HG02610 (cell line): ENCODE results near the gene TSPAN6.

Experiments used
- ATAC-seq: cut with Tn5 transposase; IDR thresholded peaks from one replicate; pipeline ENCODE4 v1.9.1; 2021; ENCODE audit warnings: mild to moderate bottlenecking, moderate library complexity; ENCODE audit not compliant: unreplicated experiment

The TSPAN6 gene

GRCh38 chrX:100591256-100592051 is 45.2 kb downstream of the TSPAN6 start:
- ATAC-seq = no peak

DNA sequence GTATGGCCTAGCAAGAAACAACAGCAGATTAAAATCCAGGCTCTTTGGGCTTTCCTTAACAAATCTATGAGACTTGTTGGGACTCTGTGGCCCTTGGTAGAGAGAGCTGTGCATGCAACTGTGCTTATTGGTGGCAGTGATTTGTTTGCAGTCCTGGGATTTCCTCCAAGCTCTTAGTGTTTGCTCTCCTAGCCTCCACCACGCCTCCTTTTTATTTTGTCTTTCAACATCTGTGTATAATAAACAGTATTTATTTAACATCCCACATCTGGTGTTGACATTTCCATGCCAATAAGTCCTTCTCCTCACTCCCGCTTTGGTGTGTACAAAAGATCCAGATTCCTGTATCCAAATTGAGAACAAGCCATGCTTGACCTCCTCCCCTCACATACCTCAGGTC is 48.7 kb downstream of the TSPAN6 start:
- no peak for ATAC-seq

GRCh38 chrX:100586747-100587146 is 49.9 kb downstream of the TSPAN6 start:
- ATAC-seq = no peak

GRCh38 chrX:100584611-100585010 is 52.0 kb downstream of the TSPAN6 start, which contains the start of gene TNMD:
TSS of gene TNMD (plus strand) at chrX:100584936. CDS start at chrX:100585019, 83 bp downstream.
- no peak for ATAC-seq
